ENCODE data around the gene LSM14B. TPM values are rescaled to one million over a fixed set of nuclear protein-coding genes. Genes with fewer than 3 reads are reported as not detected.
A peak's percentile ranks its signal among the peaks of the same experiment; 100 is the strongest.

LSM14B gene
- total and polyA plus RNA-seq, 7 experiments from 2014 or later = 1.4 to 61.5 (median 41.7) TPM

DNA sequence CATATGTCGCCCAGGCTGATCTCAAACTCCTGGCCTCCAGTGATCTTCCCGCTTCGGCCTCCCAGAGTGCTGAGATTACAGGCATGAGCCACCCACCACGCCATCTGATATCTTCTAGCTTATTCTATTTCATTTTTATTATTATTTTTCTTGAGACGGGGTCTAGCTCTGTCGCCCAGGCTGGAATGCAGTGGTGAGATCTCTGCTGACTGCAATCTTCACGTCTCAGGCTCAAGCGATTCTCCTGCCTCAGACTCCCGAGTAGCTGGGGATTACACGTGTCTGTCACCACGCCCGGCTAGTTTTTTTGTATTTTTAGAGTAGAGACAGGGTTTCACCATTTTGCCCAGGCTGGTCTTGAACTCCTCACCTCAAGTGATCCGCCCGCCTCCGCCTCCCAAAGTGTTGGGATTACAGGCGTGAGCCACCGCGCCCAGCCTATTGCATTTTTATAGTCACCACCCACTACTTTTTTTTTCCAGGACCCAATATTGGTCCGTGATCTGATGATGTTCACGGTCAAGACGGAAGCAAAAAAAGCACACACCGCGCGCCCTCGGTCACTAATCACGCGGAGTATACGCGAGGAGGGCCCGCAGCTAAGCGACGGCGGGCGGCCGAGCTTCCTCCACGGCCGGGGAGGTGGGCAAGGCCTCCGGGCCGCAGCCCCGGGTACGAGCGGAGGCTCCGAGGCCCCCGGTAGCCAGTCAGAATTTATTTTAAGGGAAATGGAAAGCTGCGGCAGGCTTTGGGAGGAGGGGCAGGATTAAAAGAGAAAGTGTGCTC is 1.1 kb upstream of the LSM14B start:
- CTCF ChIA-PET = interaction anchor here (0.7 to 1.7 kb wide), 5 partner anchors 13 to 89 kb away, joined by 3 to 12 read pairs (median 6); no protein-coding TSS in a partner anchor
- intact Hi-C loops (cut with micrococcal nuclease) = loop anchor here (1.0 to 5.0 kb wide), 5 partner anchors 109 to 816 kb away; partner anchors contain the start of genes RPS21 (in 2 of the 2), GID8 (in 1 of the 2), OSBPL2 (in 1 of the 2) and TCFL5 (in 1 of the 2)
- H3K27ac ChIP-seq (ENCODE audit: low read depth, low read length) = peak overlapping the region; percentile 81
- Mint-ChIP-seq H3K36me3 (peaks cover 0 to 14% (median 4%) of the 10 kb centered on the region in 5 donors), H3K27me3 (no peaks in the 10 kb centered on the region), H3K4me1 (peaks cover 40 to 68% (median 55%) of the 10 kb centered on the region in 7 donors), H3K4me3 (peak overlapping the region; percentile 86 to 96 (median 92)), H3K27ac (peak overlapping the region; percentile 84 to 97 (median 95)), H3K9me3 (peaks cover 0 to 13% (median 2%) of the 10 kb centered on the region in 11 donors)
- ATAC-seq = no peak
- peak in 1 of 9 donors; percentile 26 for DNase-seq
- H3K9me3 ChIP-seq (ENCODE audit: control insufficient read depth in 2 of 3, low read length in 3 of 3) = peaks cover 0 to under 1% (median 0%) of the 10 kb centered on the region in 3 experiments
- H3K27me3 ChIP-seq (ENCODE audit: control insufficient read depth in 2 of 2, insufficient read depth in 2 of 2, low read length in 2 of 2) = no peaks in the 10 kb centered on the region
- peaks cover 39 to 44% of the 10 kb centered on the region in 2 donors for H3K4me1 ChIP-seq (ENCODE audit: control insufficient read depth in 2 of 2, insufficient read depth in 2 of 2, low read length in 2 of 2)
- POLR2A ChIA-PET = interaction anchor here (0.7 to 7.0 kb wide), 11 partner anchors 13 to 265 kb away, joined by 3 to 109 read pairs (median 8); partner anchors contain the start of genes PSMA7, RPS21, SS18L1 and TAF4
- H3K4me3 ChIP-seq (ENCODE audit: low read length) = peak overlapping the region; percentile 77
- H3K36me3 ChIP-seq (ENCODE audit: control insufficient read depth in 2 of 3, insufficient read depth in 3 of 3, low read length in 3 of 3) = peaks cover 7 to 20% (median 9%) of the 10 kb centered on the region in 3 experiments

DNA sequence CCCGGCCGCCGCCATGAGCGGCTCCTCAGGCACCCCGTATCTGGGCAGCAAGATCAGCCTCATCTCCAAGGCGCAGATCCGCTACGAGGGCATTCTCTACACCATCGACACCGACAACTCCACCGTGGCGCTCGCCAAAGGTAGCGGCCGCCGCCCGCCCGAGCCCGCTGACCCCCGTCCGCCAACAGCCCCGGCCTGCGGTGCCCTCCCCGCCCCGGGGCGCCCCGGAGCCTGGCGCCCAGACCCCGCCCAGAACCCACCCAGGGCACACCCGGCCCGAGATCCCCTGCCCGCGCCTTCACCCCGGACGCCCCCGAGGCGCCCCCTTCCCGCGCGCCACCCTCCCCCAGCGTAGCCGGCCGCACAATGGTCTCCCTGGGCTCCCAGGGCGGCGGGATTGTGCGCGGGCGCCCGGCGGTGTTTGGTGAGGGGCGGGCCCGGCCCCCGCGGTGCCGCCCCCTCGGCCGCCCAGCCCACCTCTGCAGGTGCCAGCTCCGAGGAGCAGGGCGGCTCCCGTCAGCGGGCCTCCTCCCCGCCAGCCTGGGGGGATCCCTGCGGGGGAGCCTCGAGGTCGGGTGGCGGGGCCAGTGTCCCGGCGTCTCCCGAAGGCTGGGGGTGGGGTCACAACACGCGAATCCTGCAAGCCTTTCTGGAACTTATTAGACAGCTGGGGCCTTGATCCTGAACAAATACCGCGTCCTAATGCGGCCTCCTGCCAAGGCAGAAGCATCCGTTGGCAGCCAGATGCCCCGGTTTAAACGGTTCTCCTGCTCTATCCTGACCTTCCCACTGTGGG is 577 bp downstream of the LSM14B start:
- Histone ChIP-seq H3K4me1 (ENCODE audit: control insufficient read depth in 2 of 2, insufficient read depth in 2 of 2, low read length in 2 of 2) (peaks cover 25 to 31% of the 10 kb centered on the region in 2 donors), H3K27ac (ENCODE audit: low read depth, low read length) (peak overlapping the region; percentile 73), H3K9me3 (ENCODE audit: control insufficient read depth in 2 of 3, low read length in 3 of 3) (no peaks in the 10 kb centered on the region), H3K4me3 (ENCODE audit: low read length) (peak overlapping the region; percentile 60), H3K36me3 (ENCODE audit: control insufficient read depth in 2 of 3, insufficient read depth in 3 of 3, low read length in 3 of 3) (peaks cover 12 to 36% (median 13%) of the 10 kb centered on the region in 3 experiments), H3K27me3 (ENCODE audit: control insufficient read depth in 2 of 2, insufficient read depth in 2 of 2, low read length in 2 of 2) (no peaks in the 10 kb centered on the region)
- H3K27me3 Mint-ChIP-seq = no peaks in the 10 kb centered on the region
- peaks cover 33 to 71% (median 56%) of the 10 kb centered on the region in 7 donors for H3K4me1 Mint-ChIP-seq
- CTCF ChIA-PET = interaction anchor here (0.8 to 1.5 kb wide), 3 partner anchors 13 to 97 kb away, joined by 4 to 6 read pairs (median 6); no protein-coding TSS in a partner anchor
- ATAC-seq = no peak
- H3K4me3 Mint-ChIP-seq = peak overlapping the region; percentile 83 to 91 (median 87)
- intact Hi-C loops (cut with micrococcal nuclease) = loop anchor here (1.0 to 5.0 kb wide), 13 partner anchors 13 to 814 kb away; partner anchors contain the start of genes ADRM1 (in 2 of the 2), PSMA7 (in 2 of the 2), RPS21 (in 2 of the 2) and SS18L1 (in 2 of the 2)
- POLR2A ChIA-PET = interaction anchor here (0.9 to 7.0 kb wide), 10 partner anchors 8 to 179 kb away, joined by 3 to 109 read pairs (median 9); partner anchors contain the start of genes MTG2, PSMA7, SS18L1 and TAF4
- peak overlapping the region; percentile 46 to 89 (median 85) for H3K27ac Mint-ChIP-seq
- H3K9me3 Mint-ChIP-seq = peaks cover 0 to 3% (median 0%) of the 10 kb centered on the region in 11 donors
- H3K36me3 Mint-ChIP-seq = peaks cover under 1 to 28% (median 5%) of the 10 kb centered on the region in 5 donors
- DNase-seq = peak in 8 of 9 donors; percentile 22 to 55 (median 38)

DNA sequence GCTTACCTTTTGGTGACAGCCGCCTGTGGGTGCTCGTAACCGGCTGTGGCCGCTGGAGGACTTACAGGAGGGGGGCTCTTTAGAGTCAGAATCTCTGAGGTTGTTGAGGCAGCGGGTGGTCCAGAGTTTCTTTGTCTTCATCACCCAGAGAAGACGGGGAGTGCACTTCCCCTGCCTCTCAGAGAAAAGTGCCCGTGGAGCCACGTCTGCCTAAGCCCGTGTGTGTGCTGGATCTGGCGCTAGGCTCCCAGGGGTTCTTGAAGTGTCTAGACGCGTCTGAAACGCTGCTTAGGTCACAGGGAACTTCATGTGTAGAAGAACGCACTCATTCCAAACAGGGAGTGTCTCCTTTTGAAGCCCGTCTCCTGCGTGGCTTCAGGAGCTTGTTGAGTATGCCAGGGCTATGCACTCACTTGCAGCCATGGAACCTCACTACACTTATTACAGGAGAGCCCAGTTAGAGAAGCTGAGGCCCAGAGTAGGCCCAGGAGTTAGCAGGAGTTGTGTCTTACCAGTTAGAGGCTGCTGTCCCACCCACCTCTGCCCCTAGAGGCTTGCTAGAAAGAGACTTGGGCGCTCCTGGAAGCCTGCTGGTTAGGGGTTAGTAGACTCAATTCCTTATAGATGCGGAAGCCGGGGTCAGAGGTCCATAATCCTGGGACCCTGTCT is 1.3 kb downstream of the LSM14B start:
- Histone ChIP-seq H3K36me3 (ENCODE audit: control insufficient read depth in 2 of 3, insufficient read depth in 3 of 3, low read length in 3 of 3) (peaks cover 15 to 44% (median 19%) of the 10 kb centered on the region in 3 experiments), H3K27ac (ENCODE audit: low read depth, low read length) (peak overlapping the region; percentile 73), H3K4me3 (ENCODE audit: low read length) (peak overlapping the region; percentile 60), H3K4me1 (ENCODE audit: control insufficient read depth in 2 of 2, insufficient read depth in 2 of 2, low read length in 2 of 2) (peaks cover 18 to 24% of the 10 kb centered on the region in 2 donors), H3K27me3 (ENCODE audit: control insufficient read depth in 2 of 2, insufficient read depth in 2 of 2, low read length in 2 of 2) (no peaks in the 10 kb centered on the region), H3K9me3 (ENCODE audit: control insufficient read depth in 2 of 3, low read length in 3 of 3) (no peaks in the 10 kb centered on the region)
- Mint-ChIP-seq H3K4me1 (peaks cover 32 to 71% (median 59%) of the 10 kb centered on the region in 7 donors), H3K27me3 (no peaks in the 10 kb centered on the region), H3K9me3 (peaks cover 0 to 3% (median 0%) of the 10 kb centered on the region in 11 donors), H3K27ac (peak overlapping the region; percentile 46 to 89 (median 85)), H3K36me3 (peaks cover 7 to 35% (median 12%) of the 10 kb centered on the region in 5 donors), H3K4me3 (peak overlapping the region; percentile 83 to 91 (median 87))
- intact Hi-C loops (cut with micrococcal nuclease) = loop anchor here (5.0 kb wide), 4 partner anchors 111 to 814 kb away; partner anchors contain the start of genes RPS21 (in 2 of the 2), GID8 (in 1 of the 2) and TCFL5 (in 1 of the 2)
- ChIA-PET CTCF (interaction anchor here (0.8 to 2.5 kb wide), 3 partner anchors 12 to 113 kb away, joined by 4 to 10 read pairs (median 4); no protein-coding TSS in a partner anchor), POLR2A (interaction anchor here (1.4 to 7.0 kb wide), 6 partner anchors 11 to 97 kb away, joined by 3 to 109 read pairs (median 26); partner anchors contain the start of genes MTG2, PSMA7, SS18L1 and TAF4)
- no peak for ATAC-seq
- DNase-seq = peak in 1 of 9 donors; percentile 30

DNA sequence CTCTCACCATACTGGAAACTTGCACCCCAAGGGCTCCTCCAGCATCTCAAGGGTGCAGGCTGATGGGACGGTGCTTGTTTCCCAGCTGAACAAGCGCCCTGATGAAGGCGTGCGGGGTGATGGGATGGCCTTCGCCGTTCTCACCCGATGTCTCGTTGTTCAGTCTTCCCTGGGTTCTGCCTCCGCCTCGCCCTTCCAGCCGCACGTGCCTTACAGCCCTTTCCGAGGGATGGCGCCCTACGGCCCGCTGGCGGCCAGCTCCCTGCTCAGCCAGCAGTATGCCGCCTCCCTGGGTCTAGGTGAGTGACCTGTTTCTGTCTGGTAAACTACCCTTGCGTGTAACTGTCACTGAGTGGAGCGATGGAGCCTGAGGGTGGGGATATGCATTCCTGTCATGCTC is 3.9 kb downstream of the LSM14B start:
- ATAC-seq (no peak), DNase-seq (no peak)
- ChIA-PET POLR2A (interaction anchor here (1.0 to 5.1 kb wide), 5 partner anchors 8 to 59 kb away, joined by 4 to 29 read pairs (median 7); partner anchors contain the start of genes SS18L1 and TAF4), CTCF (interaction anchor here (1.8 to 2.5 kb wide), 2 partner anchors 9 to 10 kb away, joined by 6 to 10 read pairs; no protein-coding TSS in a partner anchor)
- Mint-ChIP-seq H3K27ac (peak overlapping the region in 1 of 9 donors; percentile 28), H3K9me3 (peaks cover 0 to 2% (median 0%) of the 10 kb centered on the region in 11 donors), H3K4me1 (peaks cover 23 to 60% (median 38%) of the 10 kb centered on the region in 7 donors), H3K36me3 (peaks cover 9 to 54% (median 23%) of the 10 kb centered on the region in 5 donors), H3K27me3 (no peaks in the 10 kb centered on the region), H3K4me3 (no peak overlapping the region)
- intact Hi-C loops (cut with micrococcal nuclease) = no loop called here
- Histone ChIP-seq H3K27ac (ENCODE audit: low read depth, low read length) (no peak overlapping the region), H3K27me3 (ENCODE audit: control insufficient read depth in 2 of 2, insufficient read depth in 2 of 2, low read length in 2 of 2) (no peaks in the 10 kb centered on the region), H3K9me3 (ENCODE audit: control insufficient read depth in 2 of 3, low read length in 3 of 3) (no peaks in the 10 kb centered on the region), H3K36me3 (ENCODE audit: control insufficient read depth in 2 of 3, insufficient read depth in 3 of 3, low read length in 3 of 3) (peaks cover 27 to 69% (median 28%) of the 10 kb centered on the region in 3 experiments), H3K4me1 (ENCODE audit: control insufficient read depth in 2 of 2, insufficient read depth in 2 of 2, low read length in 2 of 2) (peaks cover 11 to 15% of the 10 kb centered on the region in 2 donors), H3K4me3 (ENCODE audit: low read length) (no peak overlapping the region)

DNA sequence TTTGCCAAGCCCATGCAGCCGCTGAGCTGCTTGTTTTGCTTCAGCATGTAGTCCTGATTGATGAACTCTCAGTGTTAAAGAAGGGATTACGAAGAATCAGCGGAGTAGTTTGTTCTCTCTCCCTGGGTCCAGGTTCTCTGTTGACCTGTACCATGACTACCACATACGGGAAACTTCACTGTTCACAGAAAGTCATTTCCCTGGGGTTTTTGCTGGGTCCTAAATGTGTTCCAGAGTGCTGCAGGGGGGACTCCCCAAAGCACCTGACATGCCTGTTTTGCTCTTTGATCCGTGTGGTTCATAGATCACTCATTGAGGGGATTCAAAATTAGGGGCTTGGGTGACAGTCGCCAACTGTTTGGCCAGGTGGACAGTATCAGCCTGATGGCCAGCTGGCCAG is 5.5 kb downstream of the LSM14B start:
- no peak for ATAC-seq
- CTCF ChIA-PET = interaction anchor here (1.8 kb wide), 1 partner anchor 8 kb away, joined by 6 read pairs; no protein-coding TSS in a partner anchor
- Histone ChIP-seq H3K9me3 (ENCODE audit: control insufficient read depth in 2 of 3, low read length in 3 of 3) (no peaks in the 10 kb centered on the region), H3K4me3 (ENCODE audit: low read length) (no peak overlapping the region), H3K27ac (ENCODE audit: low read depth, low read length) (no peak overlapping the region), H3K36me3 (ENCODE audit: control insufficient read depth in 2 of 3, insufficient read depth in 3 of 3, low read length in 3 of 3) (peaks cover 27 to 86% (median 34%) of the 10 kb centered on the region in 3 experiments), H3K27me3 (ENCODE audit: control insufficient read depth in 2 of 2, insufficient read depth in 2 of 2, low read length in 2 of 2) (no peaks in the 10 kb centered on the region), H3K4me1 (ENCODE audit: control insufficient read depth in 2 of 2, insufficient read depth in 2 of 2, low read length in 2 of 2) (peaks cover 11 to 12% of the 10 kb centered on the region in 2 donors)
- Mint-ChIP-seq H3K9me3 (peaks cover 0 to 2% (median 0%) of the 10 kb centered on the region in 11 donors), H3K4me1 (peaks cover 30 to 69% (median 47%) of the 10 kb centered on the region in 7 donors), H3K27me3 (no peaks in the 10 kb centered on the region), H3K36me3 (peaks cover 15 to 64% (median 32%) of the 10 kb centered on the region in 5 donors), H3K27ac (peak overlapping the region in 6 of 9 donors; percentile 17 to 63 (median 50)), H3K4me3 (peak overlapping the region in 1 of 10 donors; percentile 12)
- intact Hi-C loops (cut with micrococcal nuclease) = no loop called here
- POLR2A ChIA-PET = interaction anchor here (0.7 to 5.1 kb wide), 4 partner anchors 7 to 97 kb away, joined by 3 to 29 read pairs (median 6); no protein-coding TSS in a partner anchor
- DNase-seq = no peak
